Measurements from ENCODE around the gene GIGYF2.
"Not testable (repeated sequence)": the region's sequence is repeated elsewhere in the genome, so short reads cannot be mapped to it uniquely, and the experiment has no call there.

The GIGYF2 gene

DNA sequence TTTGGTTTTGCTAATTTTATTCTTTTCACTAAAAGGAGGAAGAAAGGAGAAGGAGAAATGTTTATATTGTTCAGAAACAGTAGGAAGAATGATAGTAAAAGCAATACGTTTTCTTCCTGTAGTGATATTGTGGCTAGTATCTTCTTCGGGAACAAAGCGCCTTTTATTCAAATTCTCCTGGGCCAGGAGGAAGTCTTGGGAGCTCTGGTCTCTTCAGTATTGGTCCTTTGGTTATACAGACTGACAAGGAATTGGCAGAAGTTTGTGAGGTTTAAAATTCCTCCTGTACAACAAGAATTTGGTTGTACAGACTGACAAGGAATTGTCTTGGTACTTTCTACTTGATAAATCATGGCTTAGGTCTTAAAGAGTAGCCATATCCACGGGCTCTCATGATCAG, 9.9 kb downstream of the GIGYF2 start:
- H3K9me3 ChIP-seq (ENCODE audit: control insufficient read depth, insufficient read depth, low read length), result no peaks in the 10 kb centered on the region
- no peak overlapping the region for H3K9ac ChIP-seq (ENCODE audit: low read depth, low read length)
- H3K36me3 ChIP-seq (ENCODE audit: insufficient read depth, low read length), result peaks cover 4% of the 10 kb centered on the region; the same call in 1 of the 2 replicates
- H3K4me1 ChIP-seq (ENCODE audit: insufficient read depth, low read length), result no peaks in the 10 kb centered on the region

DNA sequence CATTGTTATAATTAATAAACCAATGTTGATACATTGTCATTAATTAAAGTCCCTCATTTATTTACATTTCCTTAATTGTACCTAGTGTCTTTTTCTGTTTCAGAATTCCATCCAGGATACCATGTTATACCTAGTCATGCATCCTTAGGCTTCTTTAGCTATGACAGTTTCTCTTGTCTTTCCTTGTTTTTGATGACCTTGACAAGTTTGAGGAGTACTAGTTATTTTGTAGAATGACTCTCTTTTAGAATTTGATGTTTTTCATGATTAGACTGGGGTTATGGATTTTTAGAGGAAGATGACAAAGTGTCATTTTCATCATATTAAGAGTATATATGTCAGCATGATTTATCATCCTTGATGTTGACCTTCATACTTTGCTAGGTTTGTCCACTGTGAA, 16.4 kb downstream of the GIGYF2 start:
- no peaks in the 10 kb centered on the region for H3K9me3 ChIP-seq (ENCODE audit: control insufficient read depth, insufficient read depth, low read length)
- H3K36me3 ChIP-seq (ENCODE audit: insufficient read depth, low read length), result no peaks in the 10 kb centered on the region
- no peak overlapping the region for H3K9ac ChIP-seq (ENCODE audit: low read depth, low read length)
- no peaks in the 10 kb centered on the region for H3K4me1 ChIP-seq (ENCODE audit: insufficient read depth, low read length)

DNA sequence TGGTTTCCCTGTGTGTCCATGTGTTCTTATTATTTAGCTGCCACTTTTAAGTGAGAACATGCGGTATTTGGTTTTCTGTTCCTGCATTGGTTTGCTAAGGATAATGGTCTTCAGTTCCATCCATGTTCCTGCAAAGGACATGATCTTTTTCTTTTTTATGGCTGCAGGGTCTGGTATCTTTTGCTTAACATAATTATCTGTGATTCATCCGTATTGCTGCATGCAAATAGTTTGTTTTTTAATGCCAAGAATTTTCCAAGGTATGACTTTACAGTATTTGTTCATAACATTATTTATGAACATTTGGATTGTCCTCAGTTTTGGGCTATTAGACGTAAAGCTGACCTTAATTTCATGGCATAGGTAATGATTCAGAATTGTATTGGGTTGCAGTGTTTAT, 17.8 kb downstream of the GIGYF2 start:
- no peak overlapping the region for H3K9ac ChIP-seq (ENCODE audit: low read depth, low read length)
- H3K4me1 ChIP-seq (ENCODE audit: insufficient read depth, low read length), result no peaks in the 10 kb centered on the region
- no peaks in the 10 kb centered on the region for H3K9me3 ChIP-seq (ENCODE audit: control insufficient read depth, insufficient read depth, low read length)
- H3K36me3 ChIP-seq (ENCODE audit: insufficient read depth, low read length), result no peaks in the 10 kb centered on the region

DNA sequence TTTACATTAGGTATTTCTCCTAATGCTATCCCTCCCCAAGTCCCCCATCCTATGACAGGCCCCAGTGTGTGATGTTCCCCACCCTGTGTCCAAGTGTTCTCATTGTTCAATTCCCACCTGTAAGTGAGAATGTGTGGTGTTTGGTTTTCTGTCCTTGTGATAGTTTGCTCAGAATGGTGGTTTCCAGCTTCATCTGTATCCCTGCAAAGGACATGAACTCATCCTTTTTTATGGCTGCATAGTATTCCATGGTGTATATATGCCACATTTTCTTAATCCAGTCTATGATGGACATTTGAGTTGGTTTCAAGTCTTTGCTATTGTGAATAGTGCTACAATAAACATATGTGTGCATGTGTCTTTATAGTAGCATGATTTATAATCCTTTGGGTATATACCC, 22.9 kb downstream of the GIGYF2 start:
- not testable (repeated sequence) for H3K36me3 ChIP-seq (ENCODE audit: insufficient read depth, low read length); H3K9me3 ChIP-seq (ENCODE audit: control insufficient read depth, insufficient read depth, low read length); H3K4me1 ChIP-seq (ENCODE audit: insufficient read depth, low read length); H3K9ac ChIP-seq (ENCODE audit: low read depth, low read length)

DNA sequence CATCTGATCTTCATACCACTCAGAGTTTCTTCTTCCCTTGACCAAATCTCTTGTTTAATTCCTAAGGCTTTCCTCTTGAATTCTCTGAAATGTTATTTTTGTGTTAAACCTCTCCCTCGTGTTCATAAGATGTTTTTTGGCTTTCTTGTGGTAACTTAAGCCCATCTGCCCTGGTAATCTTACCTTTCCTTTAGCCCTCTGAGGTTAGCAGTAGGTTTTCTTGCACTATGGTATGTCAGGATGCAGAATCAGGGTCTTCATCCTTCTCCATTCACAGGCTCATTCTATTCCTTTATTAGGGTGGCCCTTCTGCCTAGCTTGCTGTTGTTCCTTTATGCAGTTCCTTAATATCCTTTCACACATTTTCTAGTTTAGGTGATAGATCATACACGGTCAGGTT, 24.1 kb downstream of the GIGYF2 start:
- H3K9ac ChIP-seq (ENCODE audit: low read depth, low read length), result no peak overlapping the region
- no peaks in the 10 kb centered on the region for H3K4me1 ChIP-seq (ENCODE audit: insufficient read depth, low read length)
- no peaks in the 10 kb centered on the region for H3K36me3 ChIP-seq (ENCODE audit: insufficient read depth, low read length)
- H3K9me3 ChIP-seq (ENCODE audit: control insufficient read depth, insufficient read depth, low read length), result no peaks in the 10 kb centered on the region

DNA sequence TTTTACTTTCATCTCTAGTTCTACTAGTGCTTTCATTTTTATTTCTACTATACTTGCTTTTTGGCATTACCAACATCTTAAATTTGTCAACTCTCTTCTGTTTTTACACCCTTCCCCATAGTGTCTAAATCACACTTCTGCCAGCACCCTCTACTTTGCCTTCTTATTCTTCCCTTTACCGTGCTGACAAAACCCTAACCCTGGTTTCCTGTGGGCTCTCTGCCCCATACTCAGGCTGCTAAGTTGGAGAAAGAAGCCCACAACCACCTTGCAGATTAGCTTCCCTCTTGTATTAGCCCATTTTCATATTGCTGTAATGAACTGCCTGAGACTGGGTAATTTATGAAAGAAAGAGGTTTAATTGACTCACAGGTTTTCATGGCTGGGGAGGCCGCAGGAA, 24.8 kb downstream of the GIGYF2 start:
- H3K4me1 ChIP-seq (ENCODE audit: insufficient read depth, low read length), result no peaks in the 10 kb centered on the region
- H3K9ac ChIP-seq (ENCODE audit: low read depth, low read length), result no peak overlapping the region
- no peaks in the 10 kb centered on the region for H3K9me3 ChIP-seq (ENCODE audit: control insufficient read depth, insufficient read depth, low read length)
- H3K36me3 ChIP-seq (ENCODE audit: insufficient read depth, low read length), result no peaks in the 10 kb centered on the region

DNA sequence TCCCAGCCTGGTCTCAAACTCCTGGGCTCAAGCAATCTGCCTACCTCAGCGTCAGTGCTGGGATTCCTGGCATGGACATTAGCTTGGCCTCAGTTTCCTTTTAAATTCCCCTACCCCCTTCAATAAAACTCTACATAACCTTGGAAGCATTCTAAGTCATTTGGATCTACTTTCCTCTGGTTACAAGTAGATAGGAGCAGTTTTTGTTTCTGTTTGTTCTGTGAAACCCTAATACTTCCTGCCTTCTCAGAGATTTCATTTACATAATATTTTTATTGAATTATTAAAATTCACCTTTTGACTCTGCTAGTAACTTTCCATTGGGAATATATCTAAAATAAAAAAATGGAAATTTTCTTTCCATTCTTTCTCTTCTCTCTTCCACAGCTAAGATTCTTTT, 25.9 kb downstream of the GIGYF2 start:
- no peaks in the 10 kb centered on the region for H3K9me3 ChIP-seq (ENCODE audit: control insufficient read depth, insufficient read depth, low read length)
- H3K4me1 ChIP-seq (ENCODE audit: insufficient read depth, low read length), result no peaks in the 10 kb centered on the region
- 0 out of 2 replicates have a peak, but pooled peaks cover under 1% of the 10 kb centered on the region for H3K36me3 ChIP-seq (ENCODE audit: insufficient read depth, low read length)
- no peak overlapping the region for H3K9ac ChIP-seq (ENCODE audit: low read depth, low read length)

DNA sequence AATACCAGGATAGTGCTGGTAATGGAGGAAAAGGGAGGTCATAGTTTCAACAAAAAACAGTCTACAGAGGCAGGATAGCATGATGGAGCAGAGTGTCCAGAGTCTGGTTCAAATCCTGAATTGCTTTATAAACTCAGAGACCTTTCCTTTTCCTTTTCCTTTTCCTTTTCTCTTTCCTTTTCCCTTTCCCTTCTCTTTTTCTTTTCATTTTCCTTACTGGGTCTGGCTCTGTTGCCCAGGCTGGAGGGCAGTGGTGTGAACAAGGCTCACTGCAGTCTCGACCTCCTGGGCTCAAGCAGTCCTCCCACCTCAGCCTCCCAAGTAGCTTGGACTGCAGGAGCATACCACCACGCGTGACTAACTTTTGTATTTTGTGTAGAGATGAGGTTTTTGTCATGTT, 31.7 kb downstream of the GIGYF2 start:
- H3K4me1 ChIP-seq (ENCODE audit: insufficient read depth, low read length), result no peaks in the 10 kb centered on the region
- H3K36me3 ChIP-seq (ENCODE audit: insufficient read depth, low read length), result peaks cover 4% of the 10 kb centered on the region; the same call in 1 of the 2 replicates

DNA sequence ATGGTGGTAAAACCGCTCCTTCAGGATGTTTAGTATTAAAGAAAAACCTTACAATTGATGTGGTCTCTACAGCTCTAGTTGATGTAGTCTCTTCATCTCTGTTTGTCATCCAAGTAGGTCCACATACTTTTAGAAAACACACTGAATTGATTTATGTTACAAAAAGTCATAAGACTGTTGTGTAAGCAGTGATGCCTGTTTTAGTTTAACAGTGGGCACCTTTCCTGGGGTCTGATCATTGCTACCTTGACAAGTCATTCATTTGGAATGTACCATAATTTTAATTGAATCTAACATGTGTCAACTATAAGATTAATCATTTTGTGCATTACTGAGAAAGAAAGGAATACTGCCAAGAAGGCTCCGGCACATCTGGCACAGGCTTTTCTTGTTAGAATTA, 34.3 kb downstream of the GIGYF2 start:
- peaks cover 4% of the 10 kb centered on the region; the same call in 1 of the 2 replicates for H3K36me3 ChIP-seq (ENCODE audit: insufficient read depth, low read length)
- no peaks in the 10 kb centered on the region for H3K9me3 ChIP-seq (ENCODE audit: control insufficient read depth, insufficient read depth, low read length)
- no peak overlapping the region for H3K9ac ChIP-seq (ENCODE audit: low read depth, low read length)
- no peaks in the 10 kb centered on the region for H3K4me1 ChIP-seq (ENCODE audit: insufficient read depth, low read length)

More for the DNA sequence above, 31.7 kb downstream of the GIGYF2 start:
- H3K9ac ChIP-seq (ENCODE audit: low read depth, low read length), result no peak overlapping the region
- no peaks in the 10 kb centered on the region for H3K9me3 ChIP-seq (ENCODE audit: control insufficient read depth, insufficient read depth, low read length)

DNA sequence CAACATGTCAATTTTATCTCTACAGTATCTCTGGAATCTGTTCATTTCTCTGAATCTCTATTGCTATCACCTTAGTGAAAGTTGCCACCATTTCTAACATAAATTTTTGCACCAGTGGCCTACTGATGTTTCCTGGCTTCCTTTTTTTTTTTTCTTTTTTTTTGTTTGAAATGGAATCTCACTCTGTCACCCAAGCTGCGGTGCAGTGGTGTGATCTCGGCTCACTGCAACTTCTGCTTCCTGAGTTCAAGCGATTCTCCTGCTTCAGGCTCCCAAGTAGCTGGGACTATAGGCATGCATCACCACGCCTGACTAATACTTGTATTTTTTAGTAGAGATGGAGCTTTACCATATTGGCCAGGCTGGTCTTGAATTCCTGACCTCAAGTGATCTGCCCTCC, 44.2 kb downstream of the GIGYF2 start:
- Histone ChIP-seq H3K9me3 (ENCODE audit: control insufficient read depth, insufficient read depth, low read length) (no peaks in the 10 kb centered on the region), H3K4me1 (ENCODE audit: insufficient read depth, low read length) (no peaks in the 10 kb centered on the region), H3K36me3 (ENCODE audit: insufficient read depth, low read length) (no peaks in the 10 kb centered on the region), H3K9ac (ENCODE audit: low read depth, low read length) (no peak overlapping the region)

DNA sequence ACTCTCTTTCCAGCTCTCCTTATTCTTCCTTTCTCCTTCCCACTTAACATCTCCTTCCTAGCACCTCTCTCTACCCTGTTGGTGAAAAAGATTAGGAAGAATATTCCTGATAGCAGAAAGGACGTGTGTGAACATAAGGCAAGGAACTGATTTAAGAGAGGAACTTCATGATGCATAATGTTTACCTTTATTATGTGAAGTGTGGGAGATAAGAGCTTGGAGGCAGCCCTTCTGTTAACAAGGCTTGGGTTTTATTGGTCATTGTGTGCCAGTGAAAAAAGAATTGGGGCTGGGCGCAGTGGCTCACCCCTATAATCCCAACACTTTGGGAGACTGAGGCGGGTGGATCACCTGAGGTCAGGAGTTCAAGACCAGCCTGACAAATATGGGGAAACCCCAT, 44.8 kb downstream of the GIGYF2 start:
- no peaks in the 10 kb centered on the region for H3K36me3 ChIP-seq (ENCODE audit: insufficient read depth, low read length)
- H3K4me1 ChIP-seq (ENCODE audit: insufficient read depth, low read length), result no peaks in the 10 kb centered on the region
- no peak overlapping the region for H3K9ac ChIP-seq (ENCODE audit: low read depth, low read length)
- H3K9me3 ChIP-seq (ENCODE audit: control insufficient read depth, insufficient read depth, low read length), result no peaks in the 10 kb centered on the region

DNA sequence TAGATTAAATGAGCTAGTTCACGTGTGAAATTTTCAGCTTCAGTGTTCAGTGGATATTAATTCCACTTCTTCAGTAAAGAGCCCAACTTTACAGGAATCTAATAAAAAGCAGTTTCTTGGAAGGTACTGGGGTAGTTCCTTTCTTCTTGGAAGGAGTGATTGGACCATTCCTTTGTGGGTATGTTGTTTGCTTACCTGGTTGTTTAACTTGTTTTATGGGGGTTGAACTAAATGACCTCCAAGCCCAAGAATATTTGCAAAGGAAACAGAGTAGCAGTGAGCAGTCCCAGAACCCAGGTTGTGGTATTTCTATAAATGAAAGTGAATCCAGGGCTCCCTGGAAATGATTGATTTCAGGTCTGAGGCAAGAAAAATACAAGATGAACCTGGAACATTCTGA, 47.8 kb downstream of the GIGYF2 start:
- Histone ChIP-seq H3K36me3 (ENCODE audit: insufficient read depth, low read length) (peaks cover 5% of the 10 kb centered on the region; the same call in 1 of the 2 replicates), H3K4me1 (ENCODE audit: insufficient read depth, low read length) (no peaks in the 10 kb centered on the region), H3K9me3 (ENCODE audit: control insufficient read depth, insufficient read depth, low read length) (no peaks in the 10 kb centered on the region), H3K9ac (ENCODE audit: low read depth, low read length) (no peak overlapping the region)

DNA sequence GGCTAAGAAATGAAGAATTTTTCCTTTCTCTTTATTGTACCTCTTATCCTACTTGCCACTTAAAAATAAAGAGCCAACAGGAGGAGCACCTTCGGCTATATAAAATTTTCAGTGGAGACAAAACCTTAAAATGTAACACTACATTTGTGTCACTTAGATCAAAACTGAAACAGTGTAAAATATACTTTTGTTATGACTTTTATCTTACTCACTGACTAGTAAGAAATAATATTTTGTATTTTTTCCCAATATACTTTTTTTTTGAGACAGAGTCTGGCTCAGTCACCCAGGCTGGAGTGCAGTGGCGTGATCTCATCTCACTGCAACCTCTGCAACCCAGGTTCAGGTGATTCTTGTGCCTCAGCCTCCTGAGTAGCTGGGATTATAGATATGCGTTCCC, 50.9 kb downstream of the GIGYF2 start:
- Histone ChIP-seq H3K9ac (ENCODE audit: low read depth, low read length) (no peak overlapping the region), H3K9me3 (ENCODE audit: control insufficient read depth, insufficient read depth, low read length) (no peaks in the 10 kb centered on the region), H3K36me3 (ENCODE audit: insufficient read depth, low read length) (peaks cover 5% of the 10 kb centered on the region; the same call in 1 of the 2 replicates)

DNA sequence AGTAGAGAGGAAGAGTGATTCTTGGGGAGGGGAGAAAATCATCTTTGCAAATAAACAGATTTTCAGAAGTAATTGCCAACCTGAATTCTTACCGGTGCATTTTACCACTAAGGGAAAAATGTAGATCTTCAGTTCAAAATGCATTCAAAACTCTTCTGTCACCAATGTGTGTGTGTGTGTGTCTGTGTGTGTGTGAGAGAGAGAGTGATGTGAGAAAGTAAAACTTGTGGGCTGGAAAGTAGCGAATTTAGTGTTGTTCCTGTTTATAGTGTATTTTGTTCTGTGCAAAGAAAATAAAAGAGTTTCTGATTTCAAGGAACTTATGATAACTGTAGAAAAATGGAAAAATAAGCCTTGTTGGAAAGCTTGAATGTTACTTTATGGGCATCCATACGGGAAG, 52.2 kb downstream of the GIGYF2 start:
- Histone ChIP-seq H3K36me3 (ENCODE audit: insufficient read depth, low read length) (peaks cover 5% of the 10 kb centered on the region; the same call in 1 of the 2 replicates), H3K4me1 (ENCODE audit: insufficient read depth, low read length) (no peaks in the 10 kb centered on the region), H3K9ac (ENCODE audit: low read depth, low read length) (no peak overlapping the region), H3K9me3 (ENCODE audit: control insufficient read depth, insufficient read depth, low read length) (no peaks in the 10 kb centered on the region)

More for the DNA sequence above, 50.9 kb downstream of the GIGYF2 start:
- H3K4me1 ChIP-seq (ENCODE audit: insufficient read depth, low read length), result no peaks in the 10 kb centered on the region

DNA sequence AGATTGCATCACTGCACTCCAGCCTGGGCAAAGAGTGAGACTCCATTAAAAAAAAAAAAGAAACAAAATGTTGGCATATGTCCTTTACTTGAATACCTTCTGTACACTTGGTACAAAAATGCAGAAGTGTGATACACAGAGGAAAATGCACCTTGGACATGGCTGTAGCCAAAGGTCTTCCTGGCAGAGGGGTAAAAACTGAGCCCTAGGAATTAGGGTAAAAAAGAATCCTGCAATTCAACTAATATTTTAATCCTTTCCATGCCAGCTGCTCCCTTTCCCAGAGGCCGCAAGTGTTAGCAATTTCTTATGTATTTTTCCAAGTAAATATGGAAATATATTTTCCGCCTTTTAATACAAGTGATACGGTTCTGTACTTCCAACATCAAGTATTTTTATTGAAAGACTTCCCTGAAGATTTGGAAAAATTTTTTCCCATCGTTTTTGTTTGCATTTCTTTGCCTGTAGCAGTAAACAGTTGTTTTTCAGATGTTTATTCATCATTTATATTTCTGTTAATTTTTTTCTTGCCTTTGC, 53.1 kb downstream of the GIGYF2 start:
- no peaks in the 10 kb centered on the region for H3K4me1 ChIP-seq (ENCODE audit: insufficient read depth, low read length)
- peaks cover 5% of the 10 kb centered on the region; the same call in 1 of the 2 replicates for H3K36me3 ChIP-seq (ENCODE audit: insufficient read depth, low read length)
- no peaks in the 10 kb centered on the region for H3K9me3 ChIP-seq (ENCODE audit: control insufficient read depth, insufficient read depth, low read length)
- H3K9ac ChIP-seq (ENCODE audit: low read depth, low read length), result no peak overlapping the region

DNA sequence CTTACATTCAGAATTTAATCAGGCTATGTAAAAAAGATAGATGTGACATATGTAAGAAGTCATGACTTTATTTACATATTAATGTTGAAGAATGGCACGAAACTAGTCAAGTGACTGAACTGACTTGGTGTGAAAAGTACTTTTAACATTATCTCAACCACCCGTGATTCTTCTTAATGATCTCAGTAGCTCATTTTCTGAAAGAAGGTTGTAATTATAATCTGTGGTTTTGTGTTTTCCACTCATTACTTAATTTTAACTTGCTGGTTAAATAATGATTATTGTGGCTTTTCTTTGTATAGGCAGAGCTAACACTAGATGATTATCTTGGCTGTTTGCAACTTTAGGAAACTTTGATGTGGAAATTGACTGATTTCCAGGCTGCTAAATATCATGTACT, 60.8 kb downstream of the GIGYF2 start:
- Histone ChIP-seq H3K4me1 (ENCODE audit: insufficient read depth, low read length) (no peaks in the 10 kb centered on the region), H3K9me3 (ENCODE audit: control insufficient read depth, insufficient read depth, low read length) (no peaks in the 10 kb centered on the region), H3K36me3 (ENCODE audit: insufficient read depth, low read length) (no peaks in the 10 kb centered on the region; the same call in 1 of the 2 replicates), H3K9ac (ENCODE audit: low read depth, low read length) (no peak overlapping the region)

Measured in ES-I3 (cell line).